Lower leg skin (tissue), 4 donors: Measurements from ENCODE around the gene RMND1. TPM values are rescaled to one million over a fixed set of nuclear protein-coding genes. Genes with fewer than 3 reads are reported as not detected.

ENCODE experiments used
- DNase-seq, 2 donors: peaks; one replicate each; pipeline ENCODE4 v3.0.0-alpha.2; 2019; ENCODE audit warnings: low spot score in 2 of 2
- H3K4me3 ChIP-seq: fragments of 200-600 bp; sonication (generic); 2 replicates; pipeline ENCODE4 v1.5.1; 2017; ENCODE audit warnings: mild to moderate bottlenecking, low read depth; ENCODE audit not compliant: poor library complexity, severe bottlenecking
- CTCF ChIP-seq, 3 donors: fragments of 450-650 bp; IDR thresholded peaks; one replicate each; pipeline ENCODE4 v1.5.1; 2016; ENCODE audit warnings: antibody characterized with exemption in 3 of 3, mild to moderate bottlenecking in 3 of 3, moderate library complexity in 2 of 3
- POLR2A ChIP-seq, 2 donors: fragments of 450-650 bp; IDR thresholded peaks; one replicate each; pipeline ENCODE4 v1.6.1; 2016 to 2017; ENCODE audit warnings: antibody characterized with exemption in 2 of 2, mild to moderate bottlenecking in 1 of 2, moderate library complexity in 1 of 2
- WGBS, 2 donors: methylation state at CpG; one replicate each; pipeline ENCODE4 v1.1.5; 2018; 5-methylcytosine and 5-hydroxymethylcytosine counted together
- intact Hi-C: fragments of 100-400 bp; cut with DNase I; formaldehyde crosslinking; loops from one replicate; pipeline ENCODE4 v1.15.0; 2023; ENCODE audit warnings: low total_unique reads
- total RNA-seq, 4 donors: library from RNA; depleted of rRNA; stranded (reverse); fragments of >200 nt; gene quantifications; one replicate each; pipeline ENCODE4 v1.1.0, GENCODE V29; 2016

RMND1 gene
- total RNA-seq, 4 donors from 2014 or later = 11.7 to 21.7 (median 16.6) TPM

DNA sequence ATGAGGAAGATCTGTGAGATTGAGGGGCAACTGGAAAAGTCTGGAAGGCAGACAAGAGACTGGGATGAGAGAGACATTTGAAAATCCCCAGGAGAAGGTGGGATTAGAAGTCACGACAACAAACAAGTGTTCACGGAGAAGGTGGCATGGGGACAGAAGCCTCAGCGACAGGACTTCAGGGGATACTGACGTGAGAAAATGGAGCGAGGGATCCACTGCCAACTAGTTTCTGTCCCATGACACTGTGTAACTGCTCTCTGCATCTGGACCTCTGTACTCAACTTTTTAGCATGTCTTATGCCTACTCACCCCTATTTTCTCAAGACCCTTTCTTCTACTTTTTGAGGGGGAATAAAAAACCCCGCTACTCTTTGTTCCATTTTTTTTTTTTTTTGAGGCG, 42.2 kb downstream of the RMND1 start:
- H3K4me3 ChIP-seq = no peak overlapping the region
- intact Hi-C loops = no loop called here
- WGBS, 2 donors = 94 to 97% methylated on average over 7 of the region's 7 CpGs
- no peak for TF ChIP-seq POLR2A (IDR thresholded peaks at IDR 0.05)
- no peak for TF ChIP-seq CTCF (IDR thresholded peaks at IDR 0.05)
- no peak for DNase-seq

- no peak for TF ChIP-seq POLR2A (IDR thresholded peaks at IDR 0.05)
- TF ChIP-seq CTCF (IDR thresholded peaks at IDR 0.05) = no peak
- 78 to 94% methylated on average over 2 of the region's 2 CpGs for WGBS, 2 donors
- DNase-seq = no peak
- no peak overlapping the region for H3K4me3 ChIP-seq
- intact Hi-C loops = no loop called here
Measured at GRCh38 chr6:151409260-151409659, 42.7 kb downstream of the RMND1 start.

DNA sequence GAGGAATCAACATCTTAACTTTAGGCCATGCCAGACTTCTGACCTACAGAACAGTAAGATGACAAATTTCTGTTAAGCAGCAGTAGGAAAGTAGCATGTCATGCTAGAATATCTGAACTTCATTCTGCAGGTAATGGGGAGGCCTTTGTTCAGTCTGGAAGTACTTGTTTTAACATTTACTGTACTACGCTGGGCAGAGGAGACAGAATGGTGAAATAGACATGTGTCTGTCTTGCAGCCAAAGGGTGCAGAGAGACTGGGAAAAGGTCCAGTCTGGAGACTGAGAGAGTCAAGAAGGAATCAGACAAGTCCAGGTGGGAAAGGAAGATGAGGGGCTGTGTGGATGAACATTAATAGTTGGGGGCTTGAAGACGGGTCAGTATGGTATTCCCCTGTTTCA, 43.1 kb downstream of the RMND1 start:
- 82 to 85% methylated on average over 2 of the region's 2 CpGs for WGBS, 2 donors
- no peak for DNase-seq
- intact Hi-C loops = no loop called here
- TF ChIP-seq CTCF (IDR thresholded peaks at IDR 0.05) (no peak), POLR2A (IDR thresholded peaks at IDR 0.05) (no peak)
- no peak overlapping the region for H3K4me3 ChIP-seq

DNA sequence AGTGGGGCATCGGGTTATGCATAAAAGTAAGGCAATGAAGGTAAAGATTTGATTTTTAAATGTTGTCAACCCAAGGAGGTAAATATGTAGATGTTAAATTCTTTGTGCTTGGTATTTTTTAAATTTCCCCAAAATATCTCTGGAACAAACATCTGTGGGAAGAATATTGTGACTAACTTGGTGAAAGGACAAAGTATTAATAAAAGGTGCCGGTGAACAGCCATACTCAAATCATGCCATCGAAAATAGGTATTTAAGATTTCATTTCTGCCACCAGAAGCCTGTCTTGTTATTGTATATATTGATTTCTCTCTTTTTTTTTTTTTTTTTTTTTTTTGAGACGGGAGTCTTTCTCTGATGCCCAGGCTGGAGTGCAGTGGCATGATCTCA, 48.0 kb downstream of the RMND1 start:
- WGBS, 2 donors = 79 to 82% methylated on average over 4 of the region's 4 CpGs
- H3K4me3 ChIP-seq = no peak overlapping the region
- DNase-seq = no peak
- TF ChIP-seq POLR2A (IDR thresholded peaks at IDR 0.05) (no peak), CTCF (IDR thresholded peaks at IDR 0.05) (no peak)
- intact Hi-C loops = no loop called here

GRCh38 chr6:151402228-151402627, 49.7 kb downstream of the RMND1 start:
- H3K4me3 ChIP-seq = no peak overlapping the region
- intact Hi-C loops = no loop called here
- WGBS, 2 donors = 95 to 100% methylated on average over 1 of the region's 1 CpG
- no peak for DNase-seq
- TF ChIP-seq POLR2A (IDR thresholded peaks at IDR 0.05) (no peak), CTCF (IDR thresholded peaks at IDR 0.05) (no peak)

GRCh38 chr6:151400473-151400872, 51.5 kb downstream of the RMND1 start:
- intact Hi-C loops = no loop called here
- H3K4me3 ChIP-seq = no peak overlapping the region
- WGBS, 2 donors = 61 to 62% methylated on average over 5 to 6 of the region's 6 CpGs
- no peak for DNase-seq
- TF ChIP-seq POLR2A (IDR thresholded peaks at IDR 0.05) = no peak
- TF ChIP-seq CTCF (IDR thresholded peaks at IDR 0.05) = no peak
